ENCODE results near the gene INPP5D.
"Not testable (repeated sequence)": the region's sequence is repeated elsewhere in the genome, so short reads cannot be mapped to it uniquely, and the experiment has no call there.

Gene INPP5D

GRCh38 chr2:233047667-233048066 is 12.5 kb upstream of the INPP5D start:
- Histone ChIP-seq H3K27me3 (ENCODE audit: control insufficient read depth, insufficient read depth, low read length) (peaks cover 3% of the 10 kb centered on the region), H3K9me3 (ENCODE audit: control insufficient read depth, low read length) (no peaks in the 10 kb centered on the region), H3K9ac (ENCODE audit: low read length) (no peak overlapping the region), H3K4me1 (ENCODE audit: control insufficient read depth, insufficient read depth, low read length) (no peaks in the 10 kb centered on the region), H3K36me3 (ENCODE audit: control insufficient read depth, insufficient read depth, low read length) (no peaks in the 10 kb centered on the region), H3K4me3 (ENCODE audit: low read length) (no peak overlapping the region)

GRCh38 chr2:233048569-233049193 is 11.5 kb upstream of the INPP5D start:
- H3K27me3 ChIP-seq (ENCODE audit: control insufficient read depth, insufficient read depth, low read length), result no peaks in the 10 kb centered on the region
- H3K4me1 ChIP-seq (ENCODE audit: control insufficient read depth, insufficient read depth, low read length), result no peaks in the 10 kb centered on the region
- no peaks in the 10 kb centered on the region for H3K9me3 ChIP-seq (ENCODE audit: control insufficient read depth, low read length)
- no peaks in the 10 kb centered on the region for H3K36me3 ChIP-seq (ENCODE audit: control insufficient read depth, insufficient read depth, low read length)
- no peak overlapping the region for H3K9ac ChIP-seq (ENCODE audit: low read length)
- no peak overlapping the region for H3K4me3 ChIP-seq (ENCODE audit: low read length)

- Histone ChIP-seq H3K9ac (ENCODE audit: low read length) (no peak overlapping the region), H3K4me3 (ENCODE audit: low read length) (no peak overlapping the region), H3K4me1 (ENCODE audit: control insufficient read depth, insufficient read depth, low read length) (peaks cover 6% of the 10 kb centered on the region)
Observed at GRCh38 chr2:233049194-233049761, 10.9 kb upstream of the INPP5D start.

DNA sequence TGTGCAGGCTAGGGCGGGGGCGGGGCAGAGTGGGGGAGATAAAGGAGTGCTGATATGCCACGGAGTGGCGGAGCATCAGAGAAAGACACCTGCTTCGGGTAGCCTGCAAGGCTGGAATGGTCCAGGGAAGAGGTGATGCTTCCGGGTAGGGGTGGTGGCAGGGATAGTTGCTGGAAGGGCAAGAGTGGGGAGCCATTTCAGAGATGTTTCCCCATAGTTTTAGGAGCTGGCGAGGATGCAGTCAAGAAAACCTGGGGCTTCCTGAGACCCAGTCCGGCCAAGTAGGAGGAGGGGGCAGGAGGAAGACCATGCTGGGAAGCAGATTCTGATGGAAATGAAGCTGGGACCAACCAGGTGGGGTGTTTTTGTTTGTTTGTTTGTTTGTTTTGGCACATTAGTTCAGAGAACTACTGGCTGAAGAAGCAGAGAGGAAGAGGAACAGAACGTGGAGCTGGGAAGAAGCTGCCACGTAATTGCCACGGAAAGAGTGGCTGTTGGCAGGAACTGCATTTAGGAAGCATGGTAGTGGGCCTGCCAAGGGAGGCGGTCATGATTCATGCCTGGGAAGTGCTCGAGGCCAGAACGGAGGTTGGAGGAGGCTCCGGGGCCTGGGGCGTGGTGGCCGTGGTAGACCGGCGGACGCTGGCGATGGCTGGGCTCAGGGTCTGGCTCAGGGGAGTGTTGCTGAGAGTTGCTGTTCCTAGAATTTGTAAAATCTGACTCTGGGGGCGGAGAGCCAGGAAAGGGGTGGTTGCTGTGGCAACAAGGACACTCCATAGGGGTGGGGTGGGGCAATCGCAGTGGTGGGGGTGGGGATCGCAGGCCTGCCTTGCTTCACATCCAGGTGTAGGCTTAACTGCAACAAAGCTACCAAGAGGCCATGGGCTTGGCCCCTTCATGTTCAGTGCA is 8.6 kb upstream of the INPP5D start:
- peaks cover 6% of the 10 kb centered on the region for H3K4me1 ChIP-seq (ENCODE audit: control insufficient read depth, insufficient read depth, low read length)
- H3K27me3 ChIP-seq (ENCODE audit: control insufficient read depth, insufficient read depth, low read length), result no peaks in the 10 kb centered on the region
- no peaks in the 10 kb centered on the region for H3K36me3 ChIP-seq (ENCODE audit: control insufficient read depth, insufficient read depth, low read length)
- no peak overlapping the region for H3K9ac ChIP-seq (ENCODE audit: low read length)
- no peak overlapping the region for H3K4me3 ChIP-seq (ENCODE audit: low read length)
- no peaks in the 10 kb centered on the region for H3K9me3 ChIP-seq (ENCODE audit: control insufficient read depth, low read length)

More at GRCh38 chr2:233049194-233049761, 10.9 kb upstream of the INPP5D start:
- H3K27me3 ChIP-seq (ENCODE audit: control insufficient read depth, insufficient read depth, low read length), result no peaks in the 10 kb centered on the region
- H3K9me3 ChIP-seq (ENCODE audit: control insufficient read depth, low read length), result no peaks in the 10 kb centered on the region
- no peaks in the 10 kb centered on the region for H3K36me3 ChIP-seq (ENCODE audit: control insufficient read depth, insufficient read depth, low read length)

DNA sequence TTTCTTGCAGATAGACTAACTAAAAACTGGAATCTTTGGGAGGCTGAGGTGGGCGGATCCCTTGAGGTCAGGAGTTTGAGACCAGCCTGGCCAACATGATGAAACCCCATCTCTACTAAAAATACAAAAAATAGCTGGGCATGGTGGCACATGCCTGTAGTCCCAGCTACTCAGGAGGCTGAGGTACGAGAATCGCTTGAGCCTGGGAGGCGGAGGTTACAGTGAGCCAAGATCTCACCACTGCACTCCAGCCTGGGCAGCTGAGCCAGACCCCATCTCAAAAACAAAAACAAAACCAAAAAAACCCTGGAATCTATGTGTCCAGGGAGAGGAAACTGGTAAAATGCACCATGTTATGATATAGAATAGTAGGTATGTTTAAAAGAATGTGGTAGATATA is 7.6 kb upstream of the INPP5D start:
- H3K36me3 ChIP-seq (ENCODE audit: control insufficient read depth, insufficient read depth, low read length); H3K27me3 ChIP-seq (ENCODE audit: control insufficient read depth, insufficient read depth, low read length); H3K9ac ChIP-seq (ENCODE audit: low read length); H3K4me3 ChIP-seq (ENCODE audit: low read length); H3K4me1 ChIP-seq (ENCODE audit: control insufficient read depth, insufficient read depth, low read length); H3K9me3 ChIP-seq (ENCODE audit: control insufficient read depth, low read length): not testable (repeated sequence)

GRCh38 chr2:233053928-233054784 is 6.0 kb upstream of the INPP5D start:
- no peak overlapping the region for H3K9ac ChIP-seq (ENCODE audit: low read length)
- no peak overlapping the region for H3K4me3 ChIP-seq (ENCODE audit: low read length)
- H3K9me3 ChIP-seq (ENCODE audit: control insufficient read depth, low read length), result no peaks in the 10 kb centered on the region
- no peaks in the 10 kb centered on the region for H3K36me3 ChIP-seq (ENCODE audit: control insufficient read depth, insufficient read depth, low read length)
- peaks cover 6% of the 10 kb centered on the region for H3K4me1 ChIP-seq (ENCODE audit: control insufficient read depth, insufficient read depth, low read length)
- H3K27me3 ChIP-seq (ENCODE audit: control insufficient read depth, insufficient read depth, low read length), result no peaks in the 10 kb centered on the region

DNA sequence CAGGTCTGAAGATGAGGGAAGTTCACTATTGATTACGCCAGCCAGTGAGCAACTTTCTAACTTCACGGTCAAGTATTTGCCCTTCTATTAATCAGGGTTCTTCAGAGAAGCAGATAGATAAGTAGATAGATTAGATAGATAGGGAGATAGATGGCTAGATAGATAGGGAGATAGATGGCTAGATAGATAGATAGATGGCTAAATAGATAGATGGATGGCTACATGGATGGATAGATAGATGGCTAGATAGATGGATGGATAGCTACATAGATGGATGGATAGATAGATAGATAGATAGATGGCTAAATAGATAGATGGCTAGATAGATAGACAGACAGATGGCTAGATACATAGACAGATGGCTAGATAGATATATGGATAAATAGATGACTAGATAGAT is 4.8 kb upstream of the INPP5D start:
- H3K4me3 ChIP-seq (ENCODE audit: low read length), result no peak overlapping the region
- no peaks in the 10 kb centered on the region for H3K27me3 ChIP-seq (ENCODE audit: control insufficient read depth, insufficient read depth, low read length)
- no peak overlapping the region for H3K9ac ChIP-seq (ENCODE audit: low read length)
- H3K4me1 ChIP-seq (ENCODE audit: control insufficient read depth, insufficient read depth, low read length), result peaks cover 6% of the 10 kb centered on the region
- H3K36me3 ChIP-seq (ENCODE audit: control insufficient read depth, insufficient read depth, low read length), result no peaks in the 10 kb centered on the region
- no peaks in the 10 kb centered on the region for H3K9me3 ChIP-seq (ENCODE audit: control insufficient read depth, low read length)

DNA sequence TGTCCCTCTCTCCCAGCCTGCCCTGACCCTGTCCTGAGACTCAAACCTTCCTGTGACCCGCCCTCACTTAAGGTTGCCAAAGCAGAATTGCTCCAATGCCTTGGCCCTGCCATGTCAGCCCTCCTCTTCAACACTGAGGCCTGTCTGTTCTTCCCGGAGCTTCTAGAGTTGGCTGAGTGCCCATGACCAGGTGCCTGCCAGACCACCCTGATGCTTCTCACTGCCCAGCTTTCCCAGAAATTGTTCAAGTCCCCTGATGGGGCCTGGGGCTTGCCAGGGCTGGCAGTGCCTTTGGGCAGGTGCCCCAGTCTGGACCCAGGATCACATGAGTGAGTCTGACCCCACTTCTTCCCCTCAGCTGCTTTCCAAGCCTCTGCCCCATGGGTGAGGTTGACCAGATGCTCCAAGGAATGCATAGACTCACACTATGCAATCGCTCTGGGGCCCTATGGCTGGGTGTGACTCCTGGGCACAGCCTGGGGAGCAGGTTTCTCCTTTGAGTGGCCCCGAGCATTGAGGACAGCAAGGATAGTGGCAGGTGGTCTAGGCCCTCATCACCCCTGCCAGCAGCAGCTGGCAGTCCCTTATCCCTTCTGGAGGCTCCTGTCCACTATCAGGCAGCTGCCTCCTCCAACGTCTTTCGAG is 3.1 kb upstream of the INPP5D start:
- Histone ChIP-seq H3K9ac (ENCODE audit: low read length) (no peak overlapping the region), H3K9me3 (ENCODE audit: control insufficient read depth, low read length) (no peaks in the 10 kb centered on the region), H3K36me3 (ENCODE audit: control insufficient read depth, insufficient read depth, low read length) (no peaks in the 10 kb centered on the region)

DNA sequence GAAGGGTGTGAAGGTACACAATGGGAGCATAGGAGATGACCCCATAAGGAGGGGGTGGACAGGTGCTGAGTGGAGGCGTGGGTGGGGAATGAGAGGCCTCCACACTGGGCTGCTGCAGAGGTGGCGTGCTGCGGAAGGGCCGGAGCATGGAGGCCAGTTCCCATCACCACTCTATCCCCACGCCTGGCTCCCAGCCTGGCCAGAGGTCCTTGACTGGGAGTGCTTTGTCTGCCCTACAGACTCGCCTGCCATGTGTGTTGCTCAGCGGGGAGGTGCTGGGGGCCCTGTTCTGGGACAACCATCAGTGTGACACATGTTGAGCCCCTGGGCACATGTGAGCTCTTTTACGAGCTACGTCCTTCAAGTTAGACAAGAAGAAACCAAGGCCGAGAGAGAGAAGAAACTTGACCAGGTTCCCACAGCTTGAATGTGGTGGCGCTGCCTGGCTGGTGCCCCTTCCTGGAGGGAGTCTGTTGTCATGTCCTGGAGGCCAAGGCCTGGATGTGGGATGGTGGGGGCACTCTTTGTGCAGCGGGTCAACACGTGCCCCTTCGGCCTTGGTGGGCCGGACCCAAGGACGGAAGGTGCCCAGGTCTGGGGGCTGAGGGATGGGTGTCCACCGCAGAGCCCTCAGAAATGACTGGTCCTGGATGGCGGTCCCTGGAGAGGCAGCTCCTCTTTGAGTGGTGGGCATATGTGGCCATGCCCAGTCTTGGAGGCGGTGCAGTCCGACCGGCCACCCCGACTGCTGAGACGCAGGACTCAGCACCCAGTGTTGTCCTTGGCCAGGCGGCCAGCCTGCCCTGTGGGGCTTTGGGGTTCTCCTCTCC is 1.2 kb upstream of the INPP5D start:
- no peaks in the 10 kb centered on the region for H3K36me3 ChIP-seq (ENCODE audit: control insufficient read depth, insufficient read depth, low read length)
- no peaks in the 10 kb centered on the region for H3K9me3 ChIP-seq (ENCODE audit: control insufficient read depth, low read length)
- peaks cover 34% of the 10 kb centered on the region for H3K4me1 ChIP-seq (ENCODE audit: control insufficient read depth, insufficient read depth, low read length)
- H3K4me3 ChIP-seq (ENCODE audit: low read length), result no peak overlapping the region
- H3K9ac ChIP-seq (ENCODE audit: low read length), result peak overlapping the region; percentile 45
- no peaks in the 10 kb centered on the region for H3K27me3 ChIP-seq (ENCODE audit: control insufficient read depth, insufficient read depth, low read length)

More for the DNA sequence above, 3.1 kb upstream of the INPP5D start:
- H3K27me3 ChIP-seq (ENCODE audit: control insufficient read depth, insufficient read depth, low read length), result no peaks in the 10 kb centered on the region
- H3K4me3 ChIP-seq (ENCODE audit: low read length), result no peak overlapping the region
- peaks cover 20% of the 10 kb centered on the region for H3K4me1 ChIP-seq (ENCODE audit: control insufficient read depth, insufficient read depth, low read length)

- H3K27me3 ChIP-seq (ENCODE audit: control insufficient read depth, insufficient read depth, low read length), result no peaks in the 10 kb centered on the region
- peaks cover 36% of the 10 kb centered on the region for H3K4me1 ChIP-seq (ENCODE audit: control insufficient read depth, insufficient read depth, low read length)
- no peaks in the 10 kb centered on the region for H3K9me3 ChIP-seq (ENCODE audit: control insufficient read depth, low read length)
- H3K9ac ChIP-seq (ENCODE audit: low read length), result peak overlapping the region; percentile 45
- no peak overlapping the region for H3K4me3 ChIP-seq (ENCODE audit: low read length)
- no peaks in the 10 kb centered on the region for H3K36me3 ChIP-seq (ENCODE audit: control insufficient read depth, insufficient read depth, low read length)
Observed at GRCh38 chr2:233059547-233059796, 670 bp upstream of the INPP5D start.

DNA sequence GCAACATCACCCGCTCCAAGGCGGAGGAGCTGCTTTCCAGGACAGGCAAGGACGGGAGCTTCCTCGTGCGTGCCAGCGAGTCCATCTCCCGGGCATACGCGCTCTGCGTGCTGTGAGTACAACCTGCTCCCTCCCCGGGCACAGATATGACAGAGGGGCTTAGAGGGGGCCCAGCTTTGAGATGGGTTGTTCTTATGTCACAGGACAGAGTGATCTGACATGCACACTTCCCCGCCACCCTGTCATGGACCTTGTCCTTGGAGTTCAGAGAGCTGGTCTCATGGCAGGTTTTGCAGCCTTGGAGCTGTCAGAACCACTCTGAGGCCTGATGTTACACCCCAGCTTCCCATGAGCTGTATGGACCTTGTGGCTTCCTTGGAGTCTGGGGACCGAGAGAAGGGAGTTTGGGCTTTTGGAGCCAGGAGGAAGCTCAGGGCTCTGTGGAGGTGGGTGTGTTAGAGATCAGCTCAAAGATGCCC is 398 bp downstream of the INPP5D start:
- Histone ChIP-seq H3K36me3 (ENCODE audit: control insufficient read depth, insufficient read depth, low read length) (no peaks in the 10 kb centered on the region), H3K9ac (ENCODE audit: low read length) (peak overlapping the region; percentile 45), H3K4me1 (ENCODE audit: control insufficient read depth, insufficient read depth, low read length) (peaks cover 39% of the 10 kb centered on the region), H3K9me3 (ENCODE audit: control insufficient read depth, low read length) (no peaks in the 10 kb centered on the region), H3K27me3 (ENCODE audit: control insufficient read depth, insufficient read depth, low read length) (no peaks in the 10 kb centered on the region), H3K4me3 (ENCODE audit: low read length) (no peak overlapping the region)
